ENCODE measurements around the gene MAN1A1. TPM values are rescaled to one million over a fixed set of nuclear protein-coding genes. Genes with fewer than 3 reads are reported as not detected.
A peak's percentile ranks its signal among the peaks of the same experiment; 100 is the strongest.

The MAN1A1 gene
- total and polyA plus RNA-seq, 2 experiments from 2014 or later, result 117 to 245 TPM

- DNase-seq (ENCODE audit: low spot score), result no peak
- no peaks in the 10 kb centered on the region for H3K79me2 ChIP-seq
- no peak overlapping the region for H3K4me3 ChIP-seq
- peaks cover 33% of the 10 kb centered on the region for H3K4me1 ChIP-seq (ENCODE audit: insufficient read depth)
- H3K36me3 ChIP-seq (replicated peaks; ENCODE audit: insufficient read depth, low read depth), result no peaks in the 10 kb centered on the region
- no peaks in the 10 kb centered on the region for H3K9me3 ChIP-seq (ENCODE audit: low read depth)
- H3K27me3 ChIP-seq, result no peaks in the 10 kb centered on the region
- TF ChIP-seq EZH2 (IDR thresholded peaks at IDR 0.05; ENCODE audit: borderline replicate concordance) (no peak), EZH2phosphoT487 (IDR thresholded peaks at IDR 0.05; ENCODE audit: low read depth, severe bottlenecking, unreplicated experiment) (no peak), CTCF (IDR thresholded peaks at IDR 0.05; ENCODE audit: poor library complexity) (no peak)
- H2AFZ ChIP-seq, result no peak overlapping the region
- no peaks in the 10 kb centered on the region for H3K9me2 ChIP-seq (replicated peaks; ENCODE audit: insufficient read depth)
- no peak overlapping the region for H3K4me2 ChIP-seq
- WGBS (ENCODE audit: low lambda C conversion rate, missing lambda C conversion rate), result 96% methylated on average over 8 of the region's 8 CpGs
- no peaks in the 10 kb centered on the region for H4K20me1 ChIP-seq (ENCODE audit: insufficient read depth, poor library complexity, severe bottlenecking)
- peak overlapping the region; percentile 6 for H3K27ac ChIP-seq
Measured at GRCh38 chr6:119174879-119175817, 174.4 kb downstream of the MAN1A1 start.

- 59% methylated on average over 3 of the region's 3 CpGs for WGBS (ENCODE audit: low lambda C conversion rate, missing lambda C conversion rate)
- no peaks in the 10 kb centered on the region for H4K20me1 ChIP-seq (ENCODE audit: insufficient read depth, poor library complexity, severe bottlenecking)
- H3K27me3 ChIP-seq, result no peaks in the 10 kb centered on the region
- TF ChIP-seq CTCF (IDR thresholded peaks at IDR 0.05; ENCODE audit: poor library complexity), result no peak
- no peak for TF ChIP-seq EZH2phosphoT487 (IDR thresholded peaks at IDR 0.05; ENCODE audit: low read depth, severe bottlenecking, unreplicated experiment)
- no peaks in the 10 kb centered on the region for H3K79me2 ChIP-seq
- no peaks in the 10 kb centered on the region for H3K9me2 ChIP-seq (replicated peaks; ENCODE audit: insufficient read depth)
- H3K9me3 ChIP-seq (ENCODE audit: low read depth), result no peaks in the 10 kb centered on the region
- H3K27ac ChIP-seq, result peak overlapping the region; percentile 6
- DNase-seq (ENCODE audit: low spot score), result no peak
- H3K36me3 ChIP-seq (replicated peaks; ENCODE audit: insufficient read depth, low read depth), result no peaks in the 10 kb centered on the region
- H3K4me2 ChIP-seq, result peak overlapping the region; percentile 50
- no peak overlapping the region for H2AFZ ChIP-seq
- H3K4me1 ChIP-seq (ENCODE audit: insufficient read depth), result peaks cover 33% of the 10 kb centered on the region
- H3K4me3 ChIP-seq, result no peak overlapping the region
Measured at GRCh38 chr6:119174085-119174445, 175.5 kb downstream of the MAN1A1 start.

- Histone ChIP-seq H3K36me3 (replicated peaks; ENCODE audit: insufficient read depth, low read depth) (no peaks in the 10 kb centered on the region), H3K4me3 (no peak overlapping the region), H3K27me3 (no peaks in the 10 kb centered on the region), H2AFZ (no peak overlapping the region), H3K9me3 (ENCODE audit: low read depth) (no peaks in the 10 kb centered on the region), H3K4me2 (peak overlapping the region; percentile 50), H3K9me2 (replicated peaks; ENCODE audit: insufficient read depth) (no peaks in the 10 kb centered on the region), H3K4me1 (ENCODE audit: insufficient read depth) (peaks cover 33% of the 10 kb centered on the region), H4K20me1 (ENCODE audit: insufficient read depth, poor library complexity, severe bottlenecking) (no peaks in the 10 kb centered on the region), H3K27ac (peak overlapping the region; percentile 6), H3K79me2 (no peaks in the 10 kb centered on the region)
- TF ChIP-seq EZH2phosphoT487 (IDR thresholded peaks at IDR 0.05; ENCODE audit: low read depth, severe bottlenecking, unreplicated experiment) (no peak), CTCF (IDR thresholded peaks at IDR 0.05; ENCODE audit: poor library complexity) (no peak), EZH2 (IDR thresholded peaks at IDR 0.05; ENCODE audit: borderline replicate concordance) (no peak)
- WGBS (ENCODE audit: low lambda C conversion rate, missing lambda C conversion rate), result 44% methylated on average over 6 of the region's 6 CpGs
- peak; percentile 30 for DNase-seq (ENCODE audit: low spot score)
Measured at GRCh38 chr6:119173249-119174084, 176.1 kb downstream of the MAN1A1 start.

Data from hepatocyte (in vitro differentiated cells).